HG03457 (cell line): ENCODE data around the gene KCTD16.

ENCODE experiments used
- ATAC-seq: cut with Tn5 transposase; IDR thresholded peaks from one replicate; pipeline ENCODE4 v1.9.1; 2021; ENCODE audit warnings: moderate number of reproducible peaks; ENCODE audit not compliant: unreplicated experiment

The KCTD16 gene

DNA sequence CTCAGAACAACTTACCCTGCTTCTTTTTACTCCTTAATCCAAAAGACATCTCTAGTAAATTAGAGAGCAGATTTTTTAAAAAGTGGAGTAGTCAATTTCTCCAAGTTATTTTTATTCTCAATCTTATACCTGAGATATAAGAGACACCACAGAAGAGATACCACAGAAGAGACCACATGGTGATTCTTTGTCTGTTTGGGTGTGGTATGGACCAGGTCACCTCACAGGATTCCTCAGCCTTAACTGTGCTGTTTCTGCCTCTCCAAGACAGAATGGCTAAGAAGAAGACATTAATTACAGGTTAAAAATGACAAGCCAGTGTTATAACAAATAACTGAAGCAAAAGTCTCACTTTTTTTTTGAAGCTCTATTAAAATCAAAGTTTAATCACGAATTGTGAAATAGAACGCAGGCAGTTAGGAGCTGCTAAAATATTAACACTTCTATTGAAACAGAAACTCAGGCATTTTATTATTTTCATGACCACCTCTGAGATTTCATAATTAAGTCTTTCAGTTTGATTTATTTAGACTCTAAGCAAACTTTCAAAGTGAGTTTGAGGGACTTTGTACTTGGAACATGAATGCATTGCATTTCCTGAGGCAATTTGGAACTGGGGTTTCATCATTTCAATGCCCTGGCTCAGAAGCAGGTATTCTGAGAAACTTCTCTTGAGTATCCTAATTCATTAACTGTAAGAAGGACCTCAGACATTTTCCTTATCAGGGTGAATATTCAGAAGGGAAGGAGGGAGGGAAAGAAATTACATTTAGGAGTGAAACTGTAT lies 280.7 kb downstream of the KCTD16 start:
- ATAC-seq = no peak

DNA sequence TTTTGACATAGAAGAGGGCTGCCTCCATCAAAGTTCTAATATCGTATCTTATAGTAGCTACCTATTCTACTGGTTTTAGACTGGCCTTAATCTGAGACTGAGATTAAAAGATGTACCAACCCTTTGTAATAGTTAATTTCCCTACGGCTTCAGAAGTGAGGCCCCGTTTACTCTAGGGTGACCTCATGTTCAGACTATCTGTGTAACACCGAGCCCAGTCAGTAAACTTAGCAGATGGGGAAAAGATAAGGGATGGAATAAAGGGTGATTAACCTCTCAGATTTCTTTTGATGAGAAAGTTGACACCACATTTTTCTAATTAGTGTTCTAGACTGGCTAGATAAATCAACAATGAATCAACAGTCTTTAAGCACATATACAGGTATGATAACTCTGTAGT lies 283.1 kb downstream of the KCTD16 start:
- ATAC-seq = no peak

DNA sequence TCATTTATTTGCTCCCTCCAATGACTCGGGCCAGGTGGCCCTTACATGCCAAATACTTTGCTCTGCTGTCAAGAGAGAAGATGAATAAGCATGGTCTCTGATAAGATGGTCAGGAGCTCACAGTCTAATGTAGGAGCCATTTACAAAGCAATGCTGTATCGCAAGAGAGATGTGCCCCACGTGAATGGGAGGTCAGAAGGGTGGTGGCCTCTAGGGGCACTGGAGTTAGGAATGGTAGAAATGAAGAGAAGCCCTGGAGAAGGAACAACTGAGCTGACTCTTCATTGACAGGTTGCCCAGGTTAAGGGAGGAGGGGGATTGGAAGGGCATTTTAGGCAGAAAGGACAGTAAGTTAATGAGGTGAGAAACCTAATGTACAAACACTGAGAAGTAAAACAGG lies 286.5 kb downstream of the KCTD16 start:
- no peak for ATAC-seq

DNA sequence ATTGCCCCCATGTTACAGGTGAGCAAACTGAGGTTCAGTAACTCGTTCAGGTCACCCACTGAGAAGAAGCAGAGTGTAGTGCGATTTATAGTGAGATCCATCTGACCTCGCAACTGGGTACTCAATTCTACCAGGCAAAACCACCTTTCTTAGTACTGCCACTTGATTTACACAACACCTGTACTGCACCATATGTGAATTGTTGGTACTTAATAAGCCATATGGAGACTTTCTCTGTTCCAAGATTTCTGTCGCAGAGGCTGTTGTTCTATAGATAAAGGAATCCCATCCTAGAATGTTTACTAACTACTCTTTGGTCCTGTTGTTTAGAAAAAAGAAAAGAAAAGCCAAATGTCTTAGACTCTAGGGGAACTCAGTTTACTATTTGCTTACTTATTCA lies 287.5 kb downstream of the KCTD16 start:
- ATAC-seq = no peak

DNA sequence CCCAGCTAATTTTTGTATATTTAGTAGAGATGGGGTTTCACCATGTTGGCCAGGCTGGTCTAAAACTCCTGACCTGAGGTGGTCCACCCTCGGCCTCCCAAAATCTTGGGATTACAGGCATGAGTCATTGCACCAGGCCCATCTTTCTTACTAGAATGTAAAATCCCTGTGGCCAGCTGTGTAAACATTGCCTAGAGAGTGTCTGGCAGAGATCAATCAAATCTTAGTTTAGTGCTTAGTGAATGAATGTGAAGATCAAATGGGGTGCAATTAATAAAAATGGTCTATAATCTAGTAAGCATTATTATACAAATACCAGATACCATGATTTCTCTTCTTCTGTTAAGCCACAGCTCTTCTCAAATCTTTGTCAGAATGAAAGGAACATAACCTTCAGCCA lies 289.9 kb downstream of the KCTD16 start:
- no peak for ATAC-seq

DNA sequence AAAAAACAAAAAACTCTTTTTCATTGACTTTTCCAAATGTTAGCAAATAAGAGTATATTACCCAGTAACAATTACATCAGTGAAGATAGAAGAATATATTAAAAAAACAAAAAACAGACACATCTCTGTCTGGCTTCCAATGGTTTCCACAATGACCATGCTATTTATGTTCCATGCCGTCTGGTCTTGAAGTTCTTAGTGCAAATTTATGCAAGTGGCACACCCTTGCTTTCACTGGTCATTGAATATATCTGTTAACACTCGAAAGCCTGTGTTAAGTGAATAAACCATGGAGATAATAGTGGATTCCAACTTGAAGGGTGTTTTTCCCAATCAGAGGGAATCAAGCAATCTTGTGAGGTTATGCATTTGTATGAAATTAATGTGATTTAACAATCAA lies 291.9 kb downstream of the KCTD16 start:
- no peak for ATAC-seq

DNA sequence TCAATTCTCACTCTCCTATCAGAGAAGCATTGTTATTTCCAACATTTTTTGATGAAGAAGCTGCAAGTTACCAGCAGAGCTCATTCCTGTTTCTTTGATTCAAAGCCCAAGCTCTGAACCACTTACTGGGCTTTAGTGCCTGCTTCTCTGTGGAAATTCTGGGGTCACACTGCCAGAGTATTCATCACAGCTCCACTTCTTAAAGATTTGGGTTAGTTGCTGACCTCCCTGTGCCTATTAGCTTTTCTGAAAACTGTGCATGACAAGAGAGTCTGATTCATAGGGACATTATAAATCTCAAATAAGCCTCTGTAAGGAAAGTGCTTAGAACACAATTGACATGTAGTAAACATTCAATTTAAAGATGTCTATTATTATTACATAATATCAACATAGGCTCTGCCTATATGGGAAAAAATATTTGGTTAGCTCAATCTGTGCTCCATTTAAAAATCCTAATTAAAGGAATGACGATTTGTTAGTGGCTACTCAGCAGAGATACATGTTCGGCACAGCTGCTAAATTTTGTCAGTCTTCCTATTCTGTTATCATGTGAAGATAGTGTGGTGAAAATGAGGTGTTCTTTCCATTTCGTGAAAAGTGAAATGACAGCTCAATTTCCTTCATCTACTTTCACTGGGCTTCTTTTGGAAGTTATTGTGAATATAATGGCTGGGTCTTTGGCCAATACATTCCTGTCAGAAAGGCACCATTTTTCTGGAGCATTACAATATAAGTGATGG lies 293.0 kb downstream of the KCTD16 start:
- no peak for ATAC-seq

DNA sequence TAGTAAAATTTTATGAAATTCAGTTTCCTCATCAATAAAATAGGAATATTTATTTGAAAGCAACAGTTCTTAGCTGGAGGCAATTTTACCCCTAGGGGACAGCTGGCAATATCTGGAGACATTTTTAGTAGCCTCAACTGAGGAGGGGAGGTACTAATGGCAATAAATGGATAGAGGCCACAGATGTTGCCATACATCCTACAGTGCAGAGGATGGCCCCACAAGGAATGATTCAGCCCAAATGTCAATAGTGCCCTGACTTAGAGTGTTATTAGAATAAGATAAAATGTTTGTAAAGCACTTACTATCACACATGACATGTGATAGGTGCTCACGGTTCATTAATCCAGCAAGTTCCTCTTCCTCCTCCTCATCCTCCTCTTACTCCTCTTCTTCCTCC lies 293.6 kb downstream of the KCTD16 start:
- no peak for ATAC-seq

DNA sequence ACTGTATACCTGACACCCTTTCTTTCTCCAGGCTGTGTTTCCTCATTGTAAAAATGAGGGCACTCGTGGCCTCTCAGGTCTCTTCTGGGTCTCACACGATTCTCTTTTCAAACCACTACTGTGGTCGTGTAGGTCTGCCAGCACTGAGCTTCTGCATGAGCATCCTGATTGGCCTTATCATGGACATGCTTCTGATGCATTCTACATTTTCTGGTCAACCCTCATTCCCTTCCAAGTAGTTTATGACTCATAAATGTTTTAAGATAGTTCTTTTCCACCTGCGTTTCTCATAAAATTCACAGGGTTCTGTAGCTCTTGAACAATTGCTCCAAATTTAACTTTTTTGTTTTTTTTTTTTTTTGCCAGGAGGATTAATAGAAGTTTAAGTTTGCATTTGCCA lies 294.8 kb downstream of the KCTD16 start:
- no peak for ATAC-seq

DNA sequence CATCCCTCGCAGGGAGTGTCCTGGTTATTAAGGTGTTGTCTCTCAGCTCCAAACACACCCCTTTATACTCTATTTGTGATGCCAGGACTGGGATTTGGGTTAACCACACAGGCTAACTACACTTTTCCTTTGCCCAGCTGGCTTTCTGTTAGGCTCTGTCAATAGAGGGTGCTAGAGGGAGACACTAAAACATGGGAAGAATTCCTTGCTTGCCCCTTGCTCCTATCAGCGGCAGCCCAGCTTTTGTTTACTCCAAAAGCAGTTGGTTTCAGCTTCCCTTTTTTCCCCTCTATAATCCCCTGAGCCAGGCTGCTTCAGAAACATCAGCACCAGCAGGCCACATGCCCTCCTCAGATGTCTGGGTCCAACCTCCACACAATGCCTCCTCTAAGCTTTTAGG lies 297.1 kb downstream of the KCTD16 start:
- no peak for ATAC-seq

DNA sequence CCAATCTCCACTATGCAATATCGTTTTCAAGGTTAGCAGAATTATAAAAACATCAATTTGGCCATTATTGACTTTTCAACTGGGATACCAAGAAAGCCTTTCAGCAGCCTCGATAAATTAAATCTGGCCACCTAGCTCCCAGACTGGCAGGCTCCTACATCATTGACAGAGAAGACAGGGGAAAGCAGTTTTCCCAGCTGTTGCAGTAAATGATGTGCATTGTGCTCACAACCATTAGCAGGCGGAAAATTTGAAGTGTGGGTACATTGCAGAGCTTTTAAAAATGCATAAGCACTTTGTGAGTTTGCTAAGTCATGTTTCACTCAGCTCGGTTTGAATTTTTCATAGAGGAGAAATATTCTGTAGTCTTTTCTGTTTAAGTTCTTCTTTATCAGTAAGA lies 297.9 kb downstream of the KCTD16 start:
- no peak for ATAC-seq

DNA sequence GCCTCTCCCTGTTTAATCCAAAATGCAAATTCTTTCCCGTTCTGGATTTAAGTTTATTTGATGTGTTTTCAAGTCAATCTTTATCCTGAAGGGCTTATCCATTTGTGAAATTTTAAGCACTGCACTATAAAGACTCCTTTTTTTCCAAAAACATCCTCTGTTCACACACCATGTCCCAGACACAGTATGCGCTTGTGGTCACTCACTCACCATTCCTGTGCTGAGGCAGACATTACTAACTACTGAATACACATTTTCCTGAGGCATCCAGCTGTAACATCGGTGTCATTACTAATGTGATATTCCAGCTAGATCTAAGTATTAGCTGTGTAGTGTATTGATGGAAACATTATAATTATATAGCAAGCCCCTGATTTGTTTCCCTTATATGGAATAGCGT lies 298.4 kb downstream of the KCTD16 start:
- no peak for ATAC-seq

DNA sequence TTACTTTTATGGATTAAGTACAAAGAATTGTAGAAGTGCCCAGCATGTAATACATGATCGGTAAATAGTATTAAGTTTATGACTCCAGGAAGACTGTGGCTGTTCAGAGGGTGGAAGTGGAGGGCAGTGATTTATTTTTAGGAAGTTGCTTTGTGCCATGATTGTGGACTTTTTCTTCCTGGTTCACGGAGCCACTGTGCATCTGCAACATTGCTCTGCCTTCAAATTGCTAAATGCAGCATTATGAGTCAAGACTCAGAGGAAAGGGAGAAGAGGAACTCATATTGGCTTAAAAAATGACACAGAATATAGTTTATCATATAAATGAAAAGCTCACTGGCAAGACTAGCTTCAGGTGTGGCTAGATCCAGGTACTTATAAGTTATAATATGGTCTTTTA lies 301.5 kb downstream of the KCTD16 start:
- no peak for ATAC-seq

DNA sequence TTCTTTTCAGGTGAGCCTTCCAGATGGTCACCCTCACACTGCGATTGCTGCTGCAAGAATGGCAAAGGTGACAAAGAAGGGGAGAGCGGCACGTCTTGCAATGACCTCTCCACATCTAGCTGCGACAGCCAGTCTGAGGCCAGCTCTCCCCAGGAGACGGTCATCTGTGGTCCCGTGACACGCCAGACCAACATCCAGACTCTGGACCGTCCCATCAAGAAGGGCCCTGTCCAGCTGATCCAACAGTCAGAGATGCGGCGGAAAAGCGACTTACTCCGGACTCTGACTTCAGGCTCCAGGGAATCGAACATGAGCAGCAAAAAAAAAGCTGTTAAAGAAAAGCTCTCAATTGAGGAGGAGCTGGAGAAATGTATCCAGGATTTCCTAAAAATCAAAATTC lies 303.0 kb downstream of the KCTD16 start:
- no peak for ATAC-seq

DNA sequence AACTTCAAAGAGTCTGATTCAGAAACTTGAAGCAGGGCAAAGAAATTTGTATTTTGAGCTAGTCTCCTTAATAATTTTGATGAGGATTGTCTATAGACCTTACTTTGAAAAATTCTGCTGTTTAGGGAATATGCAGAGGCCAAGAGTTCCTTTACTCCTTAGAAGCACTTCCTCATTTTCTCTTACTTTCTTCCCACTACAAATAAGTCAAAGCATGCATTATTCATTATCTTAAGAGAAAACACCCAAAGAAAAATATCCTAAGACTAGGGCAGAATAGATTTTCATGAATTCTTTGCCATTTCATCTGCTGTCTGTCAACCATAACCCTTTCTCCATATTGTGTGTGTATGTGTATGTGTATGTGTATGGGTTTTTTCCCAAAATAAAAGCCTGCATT lies 307.9 kb downstream of the KCTD16 start:
- no peak for ATAC-seq

DNA sequence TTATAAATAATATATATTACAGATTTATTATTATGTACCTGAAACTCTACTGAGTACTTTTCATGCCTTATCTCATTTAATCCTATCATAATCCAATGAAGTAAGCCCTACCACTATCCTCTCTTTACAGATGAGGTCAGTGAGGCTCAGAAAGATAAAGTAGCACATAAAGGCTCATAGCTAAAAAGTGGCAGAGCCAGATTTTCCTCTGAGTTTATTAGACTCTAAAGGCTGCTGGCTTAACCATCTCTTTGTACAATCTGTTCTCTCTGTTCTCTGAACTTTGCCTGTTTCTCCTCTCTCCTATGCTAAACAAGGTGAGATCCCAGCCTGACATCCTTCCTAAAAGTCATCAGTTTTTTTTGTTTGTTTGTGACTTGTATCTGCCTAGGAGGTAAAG lies 311.2 kb downstream of the KCTD16 start:
- ATAC-seq = no peak

DNA sequence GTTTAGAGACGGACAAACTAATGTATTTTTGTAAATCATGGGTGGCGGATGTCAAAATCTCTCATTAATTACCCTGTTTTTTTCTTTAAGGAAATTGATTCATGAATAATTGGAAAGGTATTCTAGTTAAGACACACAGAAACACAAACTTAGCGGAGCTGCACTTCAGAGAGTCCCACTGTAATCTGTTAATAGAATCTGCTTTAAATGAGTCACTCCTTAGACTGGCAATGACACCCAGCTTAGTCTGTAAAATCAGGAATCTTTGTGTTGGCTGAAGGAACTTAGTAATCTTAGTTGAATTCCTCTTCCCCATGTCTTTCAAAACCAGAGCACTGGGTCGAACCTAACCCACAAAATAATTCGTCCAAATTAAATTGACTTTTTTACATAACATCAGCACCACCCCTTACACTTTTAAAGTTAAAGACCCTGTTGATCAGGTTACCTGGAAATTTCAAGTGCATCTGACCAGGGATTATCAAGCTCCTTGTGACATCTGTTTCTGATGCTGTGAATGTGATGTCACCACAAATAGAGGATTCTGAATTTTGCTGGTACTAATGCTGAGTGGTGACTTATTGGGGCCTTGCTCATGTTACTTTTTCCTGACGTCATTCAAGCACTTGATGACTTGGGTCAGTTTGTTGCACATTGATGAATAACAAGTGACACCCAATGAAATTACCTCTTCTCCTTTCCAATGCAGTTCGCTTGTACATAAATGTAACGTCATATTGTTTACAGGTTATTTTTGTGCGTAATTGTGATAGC lies 313.6 kb downstream of the KCTD16 start:
- ATAC-seq = no peak

DNA sequence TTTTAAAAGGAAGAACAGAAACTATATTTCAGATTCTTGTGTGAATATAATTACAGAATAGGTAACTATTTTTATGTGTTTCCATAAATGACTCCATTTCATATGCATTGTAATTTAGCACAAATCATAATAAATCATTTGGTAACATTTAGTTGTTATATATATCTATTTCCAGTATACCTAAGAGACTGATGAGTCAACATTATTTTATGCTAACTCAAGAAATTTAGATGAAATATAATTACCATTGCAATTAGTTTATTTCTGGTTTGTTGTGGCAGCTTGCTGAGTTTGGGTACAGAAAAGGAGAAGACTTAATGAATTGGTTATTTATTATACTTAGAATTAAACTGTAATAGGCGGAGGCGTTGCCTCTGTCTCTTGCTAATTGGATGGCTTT lies 314.9 kb downstream of the KCTD16 start:
- no peak for ATAC-seq

DNA sequence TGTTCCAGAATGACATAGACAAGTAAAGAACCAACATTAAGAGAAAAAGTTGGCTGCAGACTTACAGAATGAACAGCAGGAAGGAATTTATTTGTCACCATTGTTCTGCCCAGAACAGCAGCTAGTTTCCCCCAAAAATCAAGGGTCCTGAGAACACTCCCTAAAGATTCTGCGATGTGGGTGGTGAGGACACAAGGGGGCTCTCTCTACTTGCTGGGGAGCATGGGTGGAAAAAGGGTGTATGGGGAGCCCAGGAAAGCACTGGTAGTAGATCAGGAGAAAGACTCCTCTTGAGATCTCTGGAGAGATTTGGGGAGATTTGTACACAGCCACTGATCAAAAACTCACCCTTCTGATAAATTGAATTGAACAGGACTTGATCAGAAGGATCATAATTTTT lies 316.5 kb downstream of the KCTD16 start:
- ATAC-seq = no peak

DNA sequence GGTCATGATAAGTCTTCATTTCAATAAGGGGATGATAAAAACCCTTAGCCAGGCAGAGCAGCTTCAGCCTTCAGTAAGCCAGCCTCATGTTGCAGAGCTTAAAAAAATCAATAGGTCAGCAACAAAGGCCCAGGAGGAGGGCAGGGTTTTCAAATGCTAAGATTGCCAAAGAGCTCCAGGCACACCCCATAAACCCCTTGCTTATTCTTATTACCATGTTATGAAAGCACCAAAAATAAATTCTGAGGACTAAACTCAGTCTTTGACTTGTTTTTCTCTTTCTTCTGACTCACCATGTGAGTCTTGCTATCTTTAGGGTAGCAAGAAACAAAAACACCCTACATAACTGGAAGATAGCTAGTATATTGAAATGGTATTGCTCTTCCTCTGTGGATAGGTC lies 317.1 kb downstream of the KCTD16 start:
- ATAC-seq = no peak

DNA sequence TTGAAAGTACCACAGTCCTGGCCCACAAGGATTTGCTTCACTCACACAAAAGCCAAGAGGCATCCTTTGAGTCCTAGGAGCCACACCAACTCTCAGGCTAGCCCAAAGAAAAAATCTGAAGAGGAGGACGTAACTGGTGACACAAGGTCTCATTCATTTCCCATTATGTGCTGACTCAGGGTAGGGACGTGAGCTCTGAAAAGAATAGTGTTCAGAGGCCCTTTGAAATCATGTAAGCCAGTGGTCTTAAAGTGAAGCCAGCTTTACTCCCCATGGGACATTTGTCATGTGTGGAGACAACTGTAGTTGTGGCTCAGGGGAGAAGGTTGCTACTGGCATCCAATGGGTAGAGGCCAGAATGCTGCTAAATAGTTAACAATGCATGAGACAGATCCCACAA lies 332.4 kb downstream of the KCTD16 start:
- no peak for ATAC-seq
